HEK293 (cell line): ENCODE data around the gene EIF4G3.

Source experiments
- CTCF ChIA-PET: fragments of 350-600 bp; formaldehyde crosslinking; extraction: SDS; loops from one replicate; lab custom pipeline; 2021; ENCODE audit warnings: antibody characterized with exemption; lab: Yijun Ruan, JAX
- POLR2A ChIA-PET: fragments of 300-600 bp; formaldehyde crosslinking; extraction: SDS; loops from one replicate; lab custom pipeline; 2020; ENCODE audit warnings: antibody characterized with exemption, inconsistent platforms; lab: Yijun Ruan, JAX
- H3K27ac ChIP-seq: fragments of 200-500 bp; sonication (Bioruptor generic); 2 replicates; pipeline ENCODE4 v1.5.1; 2014; ENCODE audit warnings: low read depth, low read length, control low read depth, inconsistent platforms; ENCODE audit errors: extremely low read depth
- H3K36me3 ChIP-seq, 2 experiments: fragments of 200-500 bp in 1 of 2; sonication (Bioruptor generic) in 1 of 2; 1 replicate in 1 of 2; 2 replicates in 1 of 2; pipeline ENCODE4 v1.5.1; 2014 to 2017; ENCODE audit warnings: inconsistent platforms in 2 of 2, low read length in 2 of 2; ENCODE audit not compliant: control insufficient read depth in 2 of 2, insufficient read depth in 1 of 2
- H3K4me1 ChIP-seq: fragments of 200-500 bp; sonication (Bioruptor generic); 2 replicates; pipeline ENCODE4 v1.5.1; 2014; ENCODE audit warnings: mild to moderate bottlenecking, low read length, inconsistent platforms; ENCODE audit not compliant: control insufficient read depth, insufficient read depth
- H3K4me3 ChIP-seq: 2 replicates; pipeline ENCODE4 v1.5.1; 2011; ENCODE audit warnings: low read depth, mild to moderate bottlenecking, control low read depth, low read length, moderate library complexity
- H3K9me3 ChIP-seq: fragments of 200-500 bp; sonication (Bioruptor generic); 2 replicates; pipeline ENCODE4 v1.5.1; 2014; ENCODE audit warnings: low read depth, low read length, inconsistent platforms; ENCODE audit not compliant: control insufficient read depth, insufficient read depth
- GLIS1 ChIP-seq: fragments of 450-650 bp; formaldehyde crosslinking; IDR thresholded peaks from 2 replicates; pipeline ENCODE4 v1.5.1; 2016; ENCODE audit warnings: missing biosample characterization, missing genetic modification characterization
- KLF1 ChIP-seq: fragments of 450-650 bp; formaldehyde crosslinking; IDR thresholded peaks from 2 replicates; pipeline ENCODE4 v1.5.1; 2016; ENCODE audit warnings: missing biosample characterization, missing genetic modification characterization
- MYNN ChIP-seq: fragments of 450-650 bp; formaldehyde crosslinking; IDR thresholded peaks from 2 replicates; pipeline ENCODE4 v1.5.1; 2016; ENCODE audit warnings: missing biosample characterization, missing genetic modification characterization, borderline replicate concordance
- RBAK ChIP-seq: fragments of 450-650 bp; formaldehyde crosslinking; IDR thresholded peaks from 2 replicates; pipeline ENCODE4 v1.5.1; 2016; ENCODE audit warnings: missing biosample characterization, missing genetic modification characterization
- ZFP3 ChIP-seq: fragments of 450-650 bp; formaldehyde crosslinking; IDR thresholded peaks from 2 replicates; pipeline ENCODE4 v1.5.1; 2016; ENCODE audit warnings: low read depth, missing biosample characterization, missing genetic modification characterization
- ZFP37 ChIP-seq: fragments of 450-650 bp; formaldehyde crosslinking; IDR thresholded peaks from 2 replicates; pipeline ENCODE4 v1.5.1; 2016; ENCODE audit warnings: missing biosample characterization, missing genetic modification characterization
- ZNF155 ChIP-seq: fragments of 450-650 bp; formaldehyde crosslinking; IDR thresholded peaks from 2 replicates; pipeline ENCODE4 v1.5.1; 2016; ENCODE audit warnings: missing biosample characterization, missing genetic modification characterization
- ZNF157 ChIP-seq: fragments of 450-650 bp; formaldehyde crosslinking; IDR thresholded peaks from 2 replicates; pipeline ENCODE4 v1.5.1; 2016; ENCODE audit warnings: missing biosample characterization, missing genetic modification characterization
- ZNF202 ChIP-seq: fragments of 450-650 bp; formaldehyde crosslinking; IDR thresholded peaks from 2 replicates; pipeline ENCODE4 v1.5.1; 2016; ENCODE audit warnings: missing biosample characterization, missing genetic modification characterization, borderline replicate concordance
- ZNF223 ChIP-seq: fragments of 450-650 bp; formaldehyde crosslinking; IDR thresholded peaks from 2 replicates; pipeline ENCODE4 v1.5.1; 2016; ENCODE audit warnings: missing biosample characterization, missing genetic modification characterization
- ZNF24 ChIP-seq: fragments of 450-650 bp; formaldehyde crosslinking; IDR thresholded peaks from 2 replicates; pipeline ENCODE4 v1.5.1; 2016; ENCODE audit warnings: missing biosample characterization, missing genetic modification characterization
- ZNF274 ChIP-seq, 2 experiments: fragments of 200-500 bp in 1 of 2; fragments of 450-650 bp in 1 of 2; sonication (Bioruptor generic) in 1 of 2; formaldehyde crosslinking in 1 of 2; IDR thresholded peaks; 2 replicates each; pipeline versions ENCODE4 v1.5.1 to v1.6.1; 2014 to 2016; ENCODE audit warnings: borderline replicate concordance in 1 of 2, inconsistent platforms in 1 of 2, low read length in 1 of 2, missing biosample characterization in 1 of 2, missing genetic modification characterization in 1 of 2
- ZNF311 ChIP-seq: fragments of 450-650 bp; formaldehyde crosslinking; IDR thresholded peaks from 2 replicates; pipeline ENCODE4 v1.5.1; 2017; ENCODE audit warnings: missing biosample characterization, missing genetic modification characterization, borderline replicate concordance
- ZNF335 ChIP-seq: fragments of 450-650 bp; formaldehyde crosslinking; conservative IDR thresholded peaks from 2 replicates; pipeline ENCODE4 v1.5.1; 2016; ENCODE audit warnings: missing biosample characterization, missing genetic modification characterization
- ZNF37A ChIP-seq: fragments of 450-650 bp; IDR thresholded peaks from 2 replicates; pipeline ENCODE4 v1.5.1; 2018; ENCODE audit warnings: missing biosample characterization, missing genetic modification characterization
- ZNF521 ChIP-seq: fragments of 450-650 bp; formaldehyde crosslinking; IDR thresholded peaks from 2 replicates; pipeline ENCODE4 v1.5.1; 2017; ENCODE audit warnings: missing biosample characterization, mild to moderate bottlenecking, missing genetic modification characterization
- ZNF560 ChIP-seq: fragments of 450-650 bp; formaldehyde crosslinking; IDR thresholded peaks from 2 replicates; pipeline ENCODE4 v1.5.1; 2017; ENCODE audit warnings: missing biosample characterization, missing genetic modification characterization, borderline replicate concordance
- ZNF596 ChIP-seq: fragments of 450-650 bp; IDR thresholded peaks from 2 replicates; pipeline ENCODE4 v1.5.0; 2018; ENCODE audit warnings: missing biosample characterization, mild to moderate bottlenecking, missing genetic modification characterization, moderate library complexity
- TF ChIP-seq, protein P1 (sequence below): fragments of 450-650 bp; formaldehyde crosslinking; IDR thresholded peaks from 2 replicates; pipeline ENCODE4 v1.5.1; 2017; ENCODE audit warnings: missing biosample characterization, missing genetic modification characterization
- TF ChIP-seq, protein P2 (sequence below): fragments of 450-650 bp; formaldehyde crosslinking; IDR thresholded peaks from 2 replicates; pipeline ENCODE4 v1.5.1; 2017; ENCODE audit warnings: missing biosample characterization, missing genetic modification characterization
- TF ChIP-seq, protein P3 (sequence below): IDR thresholded peaks from 2 replicates; pipeline ENCODE4 v1.6.1; 2011; ENCODE audit warnings: mild to moderate bottlenecking, low read depth, low read length, borderline replicate concordance
- TF ChIP-seq, protein P4 (sequence below): fragments of 450-650 bp; formaldehyde crosslinking; IDR thresholded peaks from 2 replicates; pipeline ENCODE4 v1.5.1; 2016; ENCODE audit warnings: missing biosample characterization, missing genetic modification characterization
- TF ChIP-seq, protein P5 (sequence below): fragments of 450-650 bp; IDR thresholded peaks from 2 replicates; pipeline ENCODE4 v1.5.1; 2018; ENCODE audit warnings: missing biosample characterization, missing genetic modification characterization

EIF4G3 gene

DNA sequence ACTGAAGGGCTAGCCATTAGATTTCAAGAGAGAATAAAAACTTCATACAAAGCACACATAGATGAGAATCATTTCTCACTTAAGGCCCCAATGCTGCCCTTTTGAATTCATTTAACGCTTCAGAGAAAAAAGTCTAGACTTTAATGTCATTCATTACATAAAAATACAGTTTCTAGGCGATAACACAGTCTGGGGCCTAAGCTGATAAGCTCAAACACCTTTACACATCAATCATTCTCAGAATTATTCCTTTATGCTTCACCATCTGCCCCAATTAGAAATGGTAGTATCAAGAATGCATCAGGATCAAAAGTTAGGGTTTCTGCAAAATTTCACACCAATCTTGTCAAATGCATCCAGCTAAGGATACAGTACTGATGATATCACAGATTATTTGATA, 289.5 kb downstream of the EIF4G3 start:
- no peaks in the 10 kb centered on the region for H3K4me1 ChIP-seq
- H3K9me3 ChIP-seq: no peaks in the 10 kb centered on the region
- ChIA-PET POLR2A (no interaction called here), CTCF (interaction anchor here (0.7 kb wide), 1 partner anchor 13 kb away, joined by 3 read pairs; no protein-coding TSS in a partner anchor)
- H3K27ac ChIP-seq: no peak overlapping the region
- no peak overlapping the region for H3K4me3 ChIP-seq
- TF ChIP-seq, protein P1, sequence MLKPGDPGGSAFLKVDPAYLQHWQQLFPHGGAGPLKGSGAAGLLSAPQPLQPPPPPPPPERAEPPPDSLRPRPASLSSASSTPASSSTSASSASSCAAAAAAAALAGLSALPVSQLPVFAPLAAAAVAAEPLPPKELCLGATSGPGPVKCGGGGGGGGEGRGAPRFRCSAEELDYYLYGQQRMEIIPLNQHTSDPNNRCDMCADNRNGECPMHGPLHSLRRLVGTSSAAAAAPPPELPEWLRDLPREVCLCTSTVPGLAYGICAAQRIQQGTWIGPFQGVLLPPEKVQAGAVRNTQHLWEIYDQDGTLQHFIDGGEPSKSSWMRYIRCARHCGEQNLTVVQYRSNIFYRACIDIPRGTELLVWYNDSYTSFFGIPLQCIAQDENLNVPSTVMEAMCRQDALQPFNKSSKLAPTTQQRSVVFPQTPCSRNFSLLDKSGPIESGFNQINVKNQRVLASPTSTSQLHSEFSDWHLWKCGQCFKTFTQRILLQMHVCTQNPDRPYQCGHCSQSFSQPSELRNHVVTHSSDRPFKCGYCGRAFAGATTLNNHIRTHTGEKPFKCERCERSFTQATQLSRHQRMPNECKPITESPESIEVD (tag by site-specific recombination): 0 out of 2 replicates have a peak, but pooled peaks have one; percentile 10
- TF ChIP-seq, protein P2, sequence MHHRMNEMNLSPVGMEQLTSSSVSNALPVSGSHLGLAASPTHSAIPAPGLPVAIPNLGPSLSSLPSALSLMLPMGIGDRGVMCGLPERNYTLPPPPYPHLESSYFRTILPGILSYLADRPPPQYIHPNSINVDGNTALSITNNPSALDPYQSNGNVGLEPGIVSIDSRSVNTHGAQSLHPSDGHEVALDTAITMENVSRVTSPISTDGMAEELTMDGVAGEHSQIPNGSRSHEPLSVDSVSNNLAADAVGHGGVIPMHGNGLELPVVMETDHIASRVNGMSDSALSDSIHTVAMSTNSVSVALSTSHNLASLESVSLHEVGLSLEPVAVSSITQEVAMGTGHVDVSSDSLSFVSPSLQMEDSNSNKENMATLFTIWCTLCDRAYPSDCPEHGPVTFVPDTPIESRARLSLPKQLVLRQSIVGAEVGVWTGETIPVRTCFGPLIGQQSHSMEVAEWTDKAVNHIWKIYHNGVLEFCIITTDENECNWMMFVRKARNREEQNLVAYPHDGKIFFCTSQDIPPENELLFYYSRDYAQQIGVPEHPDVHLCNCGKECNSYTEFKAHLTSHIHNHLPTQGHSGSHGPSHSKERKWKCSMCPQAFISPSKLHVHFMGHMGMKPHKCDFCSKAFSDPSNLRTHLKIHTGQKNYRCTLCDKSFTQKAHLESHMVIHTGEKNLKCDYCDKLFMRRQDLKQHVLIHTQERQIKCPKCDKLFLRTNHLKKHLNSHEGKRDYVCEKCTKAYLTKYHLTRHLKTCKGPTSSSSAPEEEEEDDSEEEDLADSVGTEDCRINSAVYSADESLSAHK: peak; percentile 40; the same call in 1 of the 2 replicates
- TF ChIP-seq ZNF335 (no peak), ZNF157 (tag by site-specific recombination) (no peak), ZNF596 (tag by site-specific recombination) (no peak), MYNN (tag by site-specific recombination) (no peak)
- TF ChIP-seq, protein P3, sequence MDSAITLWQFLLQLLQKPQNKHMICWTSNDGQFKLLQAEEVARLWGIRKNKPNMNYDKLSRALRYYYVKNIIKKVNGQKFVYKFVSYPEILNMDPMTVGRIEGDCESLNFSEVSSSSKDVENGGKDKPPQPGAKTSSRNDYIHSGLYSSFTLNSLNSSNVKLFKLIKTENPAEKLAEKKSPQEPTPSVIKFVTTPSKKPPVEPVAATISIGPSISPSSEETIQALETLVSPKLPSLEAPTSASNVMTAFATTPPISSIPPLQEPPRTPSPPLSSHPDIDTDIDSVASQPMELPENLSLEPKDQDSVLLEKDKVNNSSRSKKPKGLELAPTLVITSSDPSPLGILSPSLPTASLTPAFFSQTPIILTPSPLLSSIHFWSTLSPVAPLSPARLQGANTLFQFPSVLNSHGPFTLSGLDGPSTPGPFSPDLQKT: no peak
- TF ChIP-seq, all 188 proteins: peak for 2
- peaks cover 13 to 41% of the 10 kb centered on the region in 2 experiments; a peak in 2 of 3 replicates for H3K36me3 ChIP-seq

DNA sequence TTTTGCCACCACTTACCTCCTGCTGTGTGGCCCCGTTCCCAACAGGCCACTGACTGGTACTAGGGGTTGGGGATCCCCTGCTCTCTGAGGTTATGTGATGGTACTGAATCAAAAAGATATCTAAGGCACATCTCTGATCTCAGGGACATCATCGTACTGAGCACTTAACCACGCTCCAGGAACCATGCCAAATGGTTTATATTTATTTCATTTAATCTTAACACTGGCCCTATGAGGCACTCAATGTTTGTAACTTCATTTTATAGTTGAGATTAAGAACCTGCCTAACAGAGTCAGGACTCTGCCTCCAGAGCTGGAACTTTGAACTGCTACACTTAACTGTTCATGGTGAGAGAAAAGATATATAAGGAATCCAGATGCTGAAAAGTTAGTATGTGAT, 291.6 kb downstream of the EIF4G3 start:
- peaks cover 13 to 35% of the 10 kb centered on the region in 2 experiments; a peak in 2 of 3 replicates for H3K36me3 ChIP-seq
- no peaks in the 10 kb centered on the region for H3K4me1 ChIP-seq
- H3K4me3 ChIP-seq: no peak overlapping the region
- no peak overlapping the region for H3K27ac ChIP-seq
- TF ChIP-seq ZNF560 (tag by site-specific recombination) (no peak), ZNF202 (tag by site-specific recombination) (no peak), RBAK (tag by site-specific recombination) (no peak), ZFP3 (tag by site-specific recombination) (no peak), ZNF223 (tag by site-specific recombination) (no peak), ZNF311 (tag by site-specific recombination) (no peak), ZNF274 (IDR thresholded peaks at IDR 0.05; ENCODE audit: low read length) (no peak), ZNF274 (tag by site-specific recombination; IDR thresholded peaks at IDR 0.05; ENCODE audit: borderline replicate concordance) (no peak), KLF1 (no peak), ZNF155 (no peak), ZNF521 (no peak), ZNF37A (tag by site-specific recombination) (no peak), GLIS1 (no peak), ZFP37 (tag by site-specific recombination) (no peak), ZNF24 (no peak)
- TF ChIP-seq, protein P4, sequence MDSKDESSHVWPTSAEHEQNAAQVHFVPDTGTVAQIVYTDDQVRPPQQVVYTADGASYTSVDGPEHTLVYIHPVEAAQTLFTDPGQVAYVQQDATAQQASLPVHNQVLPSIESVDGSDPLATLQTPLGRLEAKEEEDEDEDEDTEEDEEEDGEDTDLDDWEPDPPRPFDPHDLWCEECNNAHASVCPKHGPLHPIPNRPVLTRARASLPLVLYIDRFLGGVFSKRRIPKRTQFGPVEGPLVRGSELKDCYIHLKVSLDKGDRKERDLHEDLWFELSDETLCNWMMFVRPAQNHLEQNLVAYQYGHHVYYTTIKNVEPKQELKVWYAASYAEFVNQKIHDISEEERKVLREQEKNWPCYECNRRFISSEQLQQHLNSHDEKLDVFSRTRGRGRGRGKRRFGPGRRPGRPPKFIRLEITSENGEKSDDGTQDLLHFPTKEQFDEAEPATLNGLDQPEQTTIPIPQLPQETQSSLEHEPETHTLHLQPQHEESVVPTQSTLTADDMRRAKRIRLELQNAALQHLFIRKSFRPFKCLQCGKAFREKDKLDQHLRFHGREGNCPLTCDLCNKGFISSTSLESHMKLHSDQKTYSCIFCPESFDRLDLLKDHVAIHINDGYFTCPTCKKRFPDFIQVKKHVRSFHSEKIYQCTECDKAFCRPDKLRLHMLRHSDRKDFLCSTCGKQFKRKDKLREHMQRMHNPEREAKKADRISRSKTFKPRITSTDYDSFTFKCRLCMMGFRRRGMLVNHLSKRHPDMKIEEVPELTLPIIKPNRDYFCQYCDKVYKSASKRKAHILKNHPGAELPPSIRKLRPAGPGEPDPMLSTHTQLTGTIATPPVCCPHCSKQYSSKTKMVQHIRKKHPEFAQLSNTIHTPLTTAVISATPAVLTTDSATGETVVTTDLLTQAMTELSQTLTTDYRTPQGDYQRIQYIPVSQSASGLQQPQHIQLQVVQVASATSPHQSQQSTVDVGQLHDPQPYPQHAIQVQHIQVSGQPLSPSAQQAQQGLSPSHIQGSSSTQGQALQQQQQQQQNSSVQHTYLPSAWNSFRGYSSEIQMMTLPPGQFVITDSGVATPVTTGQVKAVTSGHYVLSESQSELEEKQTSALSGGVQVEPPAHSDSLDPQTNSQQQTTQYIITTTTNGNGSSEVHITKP (tag by site-specific recombination): no peak
- TF ChIP-seq, protein P3: no peak
- TF ChIP-seq, protein P5, sequence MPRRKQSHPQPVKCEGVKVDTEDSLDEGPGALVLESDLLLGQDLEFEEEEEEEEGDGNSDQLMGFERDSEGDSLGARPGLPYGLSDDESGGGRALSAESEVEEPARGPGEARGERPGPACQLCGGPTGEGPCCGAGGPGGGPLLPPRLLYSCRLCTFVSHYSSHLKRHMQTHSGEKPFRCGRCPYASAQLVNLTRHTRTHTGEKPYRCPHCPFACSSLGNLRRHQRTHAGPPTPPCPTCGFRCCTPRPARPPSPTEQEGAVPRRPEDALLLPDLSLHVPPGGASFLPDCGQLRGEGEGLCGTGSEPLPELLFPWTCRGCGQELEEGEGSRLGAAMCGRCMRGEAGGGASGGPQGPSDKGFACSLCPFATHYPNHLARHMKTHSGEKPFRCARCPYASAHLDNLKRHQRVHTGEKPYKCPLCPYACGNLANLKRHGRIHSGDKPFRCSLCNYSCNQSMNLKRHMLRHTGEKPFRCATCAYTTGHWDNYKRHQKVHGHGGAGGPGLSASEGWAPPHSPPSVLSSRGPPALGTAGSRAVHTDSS: no peak
- ChIA-PET CTCF (no interaction called here), POLR2A (no interaction called here)
- no peaks in the 10 kb centered on the region for H3K9me3 ChIP-seq
